Neural progenitor cell (in vitro differentiated cells): Measurements from ENCODE around the gene RNF144B. TPM values are rescaled to one million over a fixed set of nuclear protein-coding genes. Genes with fewer than 3 reads are reported as not detected.

Experiments used
- DNase-seq: peaks from one replicate; pipeline ENCODE4 v3.0.0-alpha.2; 2016; ENCODE audit warnings: low spot score
- H2AFZ ChIP-seq: fragments of 200-600 bp; sonication (generic); replicated peaks from 2 replicates; pipeline ENCODE4 v1.6.1; 2016; ENCODE audit warnings: antibody characterized with exemption
- H3F3A ChIP-seq: fragments of 200-600 bp; sonication (generic); 2 replicates; pipeline ENCODE4 v1.6.1; 2016; ENCODE audit warnings: antibody characterized with exemption, low read depth
- H3K27ac ChIP-seq: fragments of 200-600 bp; sonication (generic); 2 replicates; pipeline ENCODE4 v1.5.1; 2016; ENCODE audit warnings: mild to moderate bottlenecking
- H3K27me3 ChIP-seq: fragments of 200-600 bp; sonication (generic); 2 replicates; pipeline ENCODE4 v1.6.1; 2016; ENCODE audit warnings: mild to moderate bottlenecking, moderate library complexity
- H3K36me3 ChIP-seq: fragments of 200-600 bp; sonication (generic); 2 replicates; pipeline ENCODE4 v1.5.1; 2016
- H3K4me1 ChIP-seq: fragments of 200-600 bp; sonication (generic); 2 replicates; pipeline ENCODE4 v1.6.1; 2016; ENCODE audit warnings: mixed run types
- H3K4me2 ChIP-seq: fragments of 200-600 bp; sonication (generic); 2 replicates; pipeline ENCODE4 v1.6.1; 2016
- H3K4me3 ChIP-seq: fragments of 200-600 bp; sonication (generic); 2 replicates; pipeline ENCODE4 v1.5.1; 2016
- H3K79me2 ChIP-seq: fragments of 200-600 bp; sonication (generic); 2 replicates; pipeline ENCODE4 v1.6.1; 2016; ENCODE audit warnings: low read depth
- H3K9ac ChIP-seq: fragments of 200-600 bp; sonication (generic); 2 replicates; pipeline ENCODE4 v1.6.1; 2016
- H3K9me3 ChIP-seq: fragments of 200-600 bp; sonication (generic); 2 replicates; pipeline ENCODE4 v1.5.1; 2016; ENCODE audit warnings: low read depth
- H4K20me1 ChIP-seq: fragments of 200-600 bp; sonication (generic); 2 replicates; pipeline ENCODE4 v1.6.1; 2016; ENCODE audit warnings: low read depth
- H3K27ac Mint-ChIP-seq: 3 replicates; pipeline ENCODE4 v1.8.0; 2021; ENCODE audit warnings: mixed read lengths
- H3K27me3 Mint-ChIP-seq: 2 replicates; pipeline ENCODE4 v1.8.0; 2022; ENCODE audit warnings: low read depth, mild to moderate bottlenecking, inconsistent platforms, moderate library complexity, mixed read lengths; ENCODE audit not compliant: insufficient read depth
- H3K36me3 Mint-ChIP-seq: 3 replicates; pipeline ENCODE4 v1.8.0; 2021; ENCODE audit warnings: mixed read lengths
- H3K4me1 Mint-ChIP-seq: 3 replicates; pipeline ENCODE4 v1.8.0; 2021; ENCODE audit warnings: mixed read lengths
- H3K4me3 Mint-ChIP-seq: 3 replicates; pipeline ENCODE4 v1.8.0; 2021; ENCODE audit warnings: mild to moderate bottlenecking, moderate library complexity, mixed read lengths
- H3K9me3 Mint-ChIP-seq: 3 replicates; pipeline ENCODE4 v1.8.0; 2020; ENCODE audit warnings: mixed read lengths
- CTCF ChIP-seq: fragments of 200-600 bp; sonication (generic); IDR thresholded peaks from 2 replicates; pipeline ENCODE4 v1.5.1; 2017; ENCODE audit warnings: antibody characterized with exemption, mild to moderate bottlenecking
- EZH2 ChIP-seq: fragments of 200-600 bp; sonication (generic); IDR thresholded peaks from 2 replicates; pipeline ENCODE4 v1.6.1; 2017; ENCODE audit warnings: antibody characterized with exemption, mild to moderate bottlenecking, moderate library complexity
- EZH2phosphoT487 ChIP-seq: fragments of 200-600 bp; sonication (generic); IDR thresholded peaks from 2 replicates; pipeline ENCODE4 v1.6.1; 2017; ENCODE audit warnings: antibody characterized with exemption
- total RNA-seq: library from RNA; depleted of rRNA; stranded (reverse); fragments of >200 nt; gene quantifications from 2 replicates; pipeline ENCODE4 v1.2.3, GENCODE V29; 2015; ENCODE audit warnings: low replicate concordance

The RNF144B gene
- total RNA-seq, 1 donor from 2014 or later, result 0.75 TPM

- no peaks in the 10 kb centered on the region for H3K79me2 ChIP-seq
- DNase-seq, result no peak
- no peak overlapping the region for H3K4me3 Mint-ChIP-seq
- no peaks in the 10 kb centered on the region for H3K36me3 ChIP-seq
- TF ChIP-seq CTCF (no peak), EZH2 (no peak), EZH2phosphoT487 (no peak)
- H4K20me1 ChIP-seq, result no peaks in the 10 kb centered on the region
- no peaks in the 10 kb centered on the region for H3K27me3 ChIP-seq
- no peak overlapping the region for H3K4me2 ChIP-seq
- H2AFZ ChIP-seq, result no peak overlapping the region
- peaks cover 5% of the 10 kb centered on the region for H3K27me3 Mint-ChIP-seq
- no peaks in the 10 kb centered on the region for H3K9me3 Mint-ChIP-seq
- no peaks in the 10 kb centered on the region for H3F3A ChIP-seq
- H3K36me3 Mint-ChIP-seq, result no peaks in the 10 kb centered on the region
- no peaks in the 10 kb centered on the region for H3K9me3 ChIP-seq
- H3K4me1 ChIP-seq, result peaks cover 8% of the 10 kb centered on the region
- no peak overlapping the region for H3K27ac Mint-ChIP-seq
- H3K4me1 Mint-ChIP-seq, result peaks cover 28% of the 10 kb centered on the region
- no peak overlapping the region for H3K9ac ChIP-seq
- H3K27ac ChIP-seq, result no peak overlapping the region
- H3K4me3 ChIP-seq, result no peak overlapping the region
Observed at GRCh38 chr6:18514180-18514579, 127.0 kb downstream of the RNF144B start.

GRCh38 chr6:18515767-18516166 is 128.6 kb downstream of the RNF144B start:
- H3F3A ChIP-seq, result no peaks in the 10 kb centered on the region
- peaks cover 5% of the 10 kb centered on the region for H3K27me3 Mint-ChIP-seq
- no peak overlapping the region for H3K4me2 ChIP-seq
- TF ChIP-seq EZH2 (no peak), EZH2phosphoT487 (no peak), CTCF (no peak)
- no peaks in the 10 kb centered on the region for H4K20me1 ChIP-seq
- H3K36me3 Mint-ChIP-seq, result no peaks in the 10 kb centered on the region
- no peaks in the 10 kb centered on the region for H3K79me2 ChIP-seq
- no peak overlapping the region for H3K4me3 ChIP-seq
- peak overlapping the region; percentile 27 for H3K4me3 Mint-ChIP-seq
- no peak for DNase-seq
- no peak overlapping the region for H3K9ac ChIP-seq
- H3K4me1 ChIP-seq, result peaks cover 8% of the 10 kb centered on the region
- no peaks in the 10 kb centered on the region for H3K9me3 ChIP-seq
- no peaks in the 10 kb centered on the region for H3K36me3 ChIP-seq
- peak overlapping the region; percentile 98 for H3K27ac Mint-ChIP-seq
- H3K27ac ChIP-seq, result no peak overlapping the region
- H3K27me3 ChIP-seq, result no peaks in the 10 kb centered on the region
- no peak overlapping the region for H2AFZ ChIP-seq
- H3K9me3 Mint-ChIP-seq, result no peaks in the 10 kb centered on the region
- H3K4me1 Mint-ChIP-seq, result peaks cover 28% of the 10 kb centered on the region

Other genes starting within 250 kb of the RNF144B start
- gene TPMT, start 232.3 kb upstream of the RNF144B start, total RNA-seq, result 15.0 and 22.1 TPM in 2 replicates
- gene KDM1B, start 231.9 kb upstream of the RNF144B start, total RNA-seq, result 11.6 and 16.9 TPM in 2 replicates
- 334 and 501 TPM in 2 replicates for gene DEK, start 122.8 kb upstream of the RNF144B start, total RNA-seq